ENCODE measurements around the gene FBXL14.
"Not testable (repeated sequence)": the region's sequence is repeated elsewhere in the genome, so short reads cannot be mapped to it uniquely, and the experiment has no call there.

The FBXL14 gene

DNA sequence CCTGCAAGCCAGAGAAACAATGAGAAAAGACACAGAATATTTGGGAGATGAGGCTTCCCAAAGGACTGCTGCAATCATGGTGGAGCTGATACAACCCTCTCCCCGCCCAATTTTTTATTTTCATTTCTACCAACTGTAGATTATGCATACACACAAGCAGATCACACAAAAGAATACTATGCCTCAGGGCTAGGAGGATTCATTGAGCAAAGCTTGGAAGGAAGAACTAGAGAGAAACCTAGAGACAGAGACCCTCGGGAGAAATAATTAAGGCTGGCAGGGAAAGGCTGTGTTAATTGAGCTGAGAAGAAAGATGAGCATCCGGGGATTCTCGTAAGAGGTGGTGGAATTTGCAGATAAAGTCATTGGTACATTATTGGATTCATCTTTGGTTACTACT is 24.8 kb upstream of the FBXL14 start:
- no peak for DNase-seq

- no peak for DNase-seq
Observed at GRCh38 chr12:1618489-1618888, 24.1 kb upstream of the FBXL14 start.

GRCh38 chr12:1616233-1617066 is 22.1 kb upstream of the FBXL14 start:
- no peak for DNase-seq

- no peak for DNase-seq
Observed at GRCh38 chr12:1614360-1614759, 20.0 kb upstream of the FBXL14 start.

GRCh38 chr12:1613860-1614259 is 19.5 kb upstream of the FBXL14 start:
- DNase-seq, result no peak

DNA sequence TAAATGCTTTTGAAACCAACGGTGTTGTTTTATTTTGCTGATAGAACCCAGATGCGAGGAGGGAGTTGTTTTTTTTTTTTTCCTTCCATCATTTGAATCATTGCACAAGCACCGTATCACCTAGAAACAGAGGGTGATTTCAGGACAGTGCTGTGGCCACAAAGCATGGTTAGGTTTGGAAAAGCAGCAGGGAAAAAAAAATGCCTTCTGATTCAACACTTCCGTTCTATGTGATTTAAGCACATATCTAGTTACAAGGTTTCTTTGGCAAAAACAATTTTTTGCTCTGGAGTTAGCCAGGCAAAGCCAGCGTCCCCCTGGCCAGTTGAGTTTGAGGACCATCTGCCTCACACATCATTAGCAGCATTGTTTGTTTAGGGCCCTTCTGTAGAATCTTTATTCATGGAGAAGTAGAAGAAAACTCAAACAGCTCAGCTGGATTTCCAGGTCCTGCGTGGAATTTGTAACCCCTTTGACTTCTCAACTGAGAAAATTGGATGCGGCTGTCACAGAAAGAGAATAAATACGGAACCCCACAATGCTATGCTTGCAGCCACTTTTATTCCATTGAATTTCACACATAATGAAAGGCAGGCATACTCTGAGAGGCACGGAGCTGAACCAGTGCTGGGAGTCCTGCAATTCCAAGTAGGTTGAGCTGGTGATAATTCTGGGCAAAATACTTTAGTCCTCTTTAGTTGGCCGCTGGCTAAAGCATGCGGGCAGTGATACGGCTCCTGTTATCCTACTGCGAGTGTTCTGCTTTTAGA is 17.6 kb upstream of the FBXL14 start:
- DNase-seq, result no peak

GRCh38 chr12:1610072-1610643 is 15.8 kb upstream of the FBXL14 start:
- DNase-seq, result no peak

GRCh38 chr12:1608713-1609119 is 14.3 kb upstream of the FBXL14 start:
- no peak for DNase-seq

DNA sequence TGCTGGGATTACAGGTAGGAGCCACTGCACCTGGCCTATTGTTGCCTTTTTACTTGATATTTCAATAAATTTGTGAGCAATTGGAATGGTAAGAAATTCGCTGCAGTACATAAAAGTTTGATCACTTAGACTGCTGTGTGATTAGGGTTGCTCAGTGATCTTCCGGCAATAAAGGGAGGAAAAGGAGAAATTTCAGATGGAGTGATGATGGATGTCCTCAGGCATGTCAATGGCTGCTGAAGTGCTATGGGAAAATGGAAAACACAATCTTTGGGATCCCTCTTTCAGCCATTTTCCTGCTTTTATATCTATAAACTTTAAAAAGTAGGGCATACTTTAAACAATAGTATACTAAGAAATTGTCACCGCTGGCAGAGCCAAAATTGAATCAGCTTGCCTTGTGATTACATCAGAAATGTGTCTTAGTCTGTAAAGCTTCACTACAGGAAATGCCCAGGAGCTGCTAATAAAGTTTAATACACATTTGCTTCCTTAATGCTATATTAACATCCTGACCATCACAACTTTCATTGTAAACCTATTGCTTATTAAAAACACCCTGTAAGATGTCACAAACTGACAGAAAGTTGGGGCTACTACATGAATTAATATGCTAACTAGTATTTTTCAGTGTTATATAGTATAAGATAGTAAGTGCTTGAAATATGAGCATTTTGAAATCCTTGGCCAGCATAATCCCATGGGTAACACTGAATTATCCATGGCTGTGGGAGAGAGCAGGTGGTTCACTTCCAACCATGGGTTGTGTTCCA is 13.7 kb upstream of the FBXL14 start:
- no peak for DNase-seq

GRCh38 chr12:1606021-1606622 is 11.7 kb upstream of the FBXL14 start:
- DNase-seq, result no peak

DNA sequence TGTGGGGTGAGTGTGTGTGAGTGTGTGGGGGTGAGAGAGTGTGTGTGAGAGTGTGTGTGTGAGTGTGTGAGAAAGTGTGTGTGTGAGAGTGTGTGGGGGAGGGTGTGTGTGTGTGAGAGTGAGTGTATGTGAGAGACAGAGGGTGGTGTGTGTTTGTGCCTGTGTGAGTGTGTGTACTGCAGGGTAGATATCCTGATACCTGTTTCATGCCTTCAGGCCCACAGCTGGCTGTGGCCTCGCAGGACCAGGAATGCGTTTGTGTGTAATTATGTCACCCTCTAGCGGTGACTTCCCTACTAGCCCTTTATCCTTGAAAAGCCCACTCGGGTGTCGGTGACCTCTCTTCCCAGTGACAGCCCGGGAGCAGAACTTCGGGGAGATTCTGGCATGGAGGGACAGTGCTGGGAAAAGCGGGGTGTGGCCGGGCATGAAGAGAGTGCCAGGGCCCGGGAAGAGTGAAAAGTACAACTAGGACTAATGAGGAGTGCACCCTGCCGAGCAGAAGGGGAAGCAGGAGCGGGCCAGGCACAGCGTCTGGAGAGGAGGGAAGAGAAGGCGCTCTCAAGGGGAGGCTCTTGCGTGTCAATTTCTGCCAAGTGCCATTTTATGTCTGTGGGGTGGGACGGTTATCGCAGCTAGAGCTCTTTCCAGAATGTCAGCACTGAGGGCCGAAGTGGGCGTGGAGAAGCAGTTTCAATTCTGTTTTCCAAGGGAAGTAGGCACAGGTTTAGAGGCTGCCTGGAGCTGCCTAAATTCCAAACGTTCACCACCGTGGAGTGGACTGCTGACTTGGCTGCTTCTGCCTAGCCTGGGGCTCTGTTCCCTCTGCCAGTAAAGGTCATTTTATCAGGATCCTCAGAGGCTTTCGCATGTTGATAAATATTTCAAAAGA is 11.0 kb upstream of the FBXL14 start:
- DNase-seq, result peak; percentile 50

DNA sequence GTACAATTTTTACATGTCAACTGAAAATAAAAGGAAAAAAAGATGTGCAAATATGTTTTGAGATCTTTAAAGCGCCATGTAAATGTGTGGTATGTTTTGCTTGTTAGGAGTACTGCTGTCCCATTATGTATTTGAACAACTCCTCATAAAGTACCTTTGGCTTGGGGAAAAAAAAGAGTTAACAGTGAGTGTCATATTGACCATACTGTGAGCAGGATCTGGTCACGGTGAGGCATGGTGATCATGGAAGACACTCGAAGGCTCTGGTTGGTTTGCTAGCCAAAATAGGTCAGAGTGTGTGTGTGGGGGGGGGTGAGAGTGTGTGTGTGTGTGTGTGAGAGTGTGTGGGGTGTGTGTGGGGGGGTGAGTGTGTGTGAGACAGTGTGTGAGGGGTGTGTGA is 10.1 kb upstream of the FBXL14 start:
- no peak for DNase-seq

GRCh38 chr12:1603269-1603993 is 9.1 kb upstream of the FBXL14 start:
- DNase-seq, result no peak

DNA sequence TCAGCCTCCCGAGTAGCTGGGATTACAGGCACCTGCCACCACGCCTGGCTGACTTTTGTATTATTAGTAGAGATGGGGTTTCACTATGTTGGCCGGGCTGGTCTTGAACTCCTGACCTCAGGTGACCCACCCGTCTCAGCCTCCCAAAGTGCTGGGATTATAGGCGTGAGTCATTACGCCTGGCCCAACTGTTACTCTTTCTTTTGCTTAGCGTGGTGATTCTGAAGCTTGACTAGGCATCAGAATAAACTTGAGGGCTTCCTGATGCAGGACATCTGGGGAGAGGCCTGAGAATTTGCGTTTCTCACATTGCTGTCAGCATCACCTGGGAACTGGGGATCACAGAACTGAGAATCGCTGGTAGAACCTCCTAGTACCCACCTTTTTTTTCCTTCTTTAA is 8.3 kb upstream of the FBXL14 start:
- DNase-seq, result not testable (repeated sequence)

- DNase-seq, result no peak
Observed at GRCh38 chr12:1598757-1599156, 4.4 kb upstream of the FBXL14 start.

DNA sequence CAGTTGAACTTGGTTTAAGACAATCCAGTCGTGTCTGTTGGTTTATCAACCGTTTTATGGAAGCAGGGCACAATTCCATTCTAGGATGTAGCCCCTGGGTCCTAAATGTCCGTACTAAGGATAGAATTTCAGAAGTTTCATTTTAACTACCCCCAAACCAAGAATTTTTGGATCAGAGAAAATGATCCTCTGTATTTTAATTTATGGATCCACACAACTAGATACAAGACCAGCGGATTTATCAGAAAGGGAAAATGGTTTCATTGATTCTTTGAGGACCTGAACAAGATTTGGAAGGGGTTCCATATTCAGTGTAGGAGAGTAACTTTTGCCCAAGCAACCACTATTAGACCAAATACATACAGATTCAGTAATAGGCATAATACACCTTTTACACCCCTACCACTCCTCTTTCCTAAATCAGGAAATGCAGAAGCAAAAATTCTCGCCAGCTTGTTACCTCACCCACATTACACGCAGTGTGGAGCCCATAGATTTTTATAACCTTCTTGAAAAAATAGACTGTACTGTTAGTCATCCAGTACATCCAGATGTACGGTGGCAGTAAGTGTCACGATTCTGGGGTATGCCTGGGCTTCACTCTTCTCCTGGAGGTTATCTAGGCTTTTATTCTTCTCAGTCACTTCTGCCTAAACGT is 1.4 kb upstream of the FBXL14 start:
- no peak for DNase-seq

DNA sequence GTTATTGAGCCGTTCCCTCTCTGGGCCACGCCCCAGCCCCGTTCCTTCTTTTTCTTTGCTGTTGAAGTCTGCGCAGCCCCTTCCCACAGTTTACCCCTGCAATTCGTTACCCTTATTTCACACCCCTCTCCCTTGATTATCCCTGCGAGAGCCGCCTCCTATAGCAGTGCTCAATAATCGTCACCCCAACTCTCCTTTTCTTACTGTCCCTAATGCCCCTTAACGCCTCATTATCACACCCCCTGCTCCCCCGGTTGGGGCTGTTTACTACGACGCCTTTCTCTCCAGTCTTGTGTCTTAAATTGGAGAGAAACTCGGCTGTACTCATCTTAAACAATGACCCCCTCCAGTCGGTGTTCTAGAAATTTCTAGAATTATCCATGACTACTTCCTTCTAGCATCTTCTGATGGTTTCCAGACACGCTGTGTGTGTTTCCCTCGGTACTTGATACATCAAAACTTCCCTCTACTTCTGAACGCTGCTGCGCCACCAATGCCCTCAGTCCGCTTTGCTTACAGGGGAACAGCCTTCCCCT is 713 bp upstream of the FBXL14 start:
- no peak for DNase-seq

- no peak for DNase-seq
Observed at GRCh38 chr12:1594006-1594260, 448 bp downstream of the FBXL14 start.

DNA sequence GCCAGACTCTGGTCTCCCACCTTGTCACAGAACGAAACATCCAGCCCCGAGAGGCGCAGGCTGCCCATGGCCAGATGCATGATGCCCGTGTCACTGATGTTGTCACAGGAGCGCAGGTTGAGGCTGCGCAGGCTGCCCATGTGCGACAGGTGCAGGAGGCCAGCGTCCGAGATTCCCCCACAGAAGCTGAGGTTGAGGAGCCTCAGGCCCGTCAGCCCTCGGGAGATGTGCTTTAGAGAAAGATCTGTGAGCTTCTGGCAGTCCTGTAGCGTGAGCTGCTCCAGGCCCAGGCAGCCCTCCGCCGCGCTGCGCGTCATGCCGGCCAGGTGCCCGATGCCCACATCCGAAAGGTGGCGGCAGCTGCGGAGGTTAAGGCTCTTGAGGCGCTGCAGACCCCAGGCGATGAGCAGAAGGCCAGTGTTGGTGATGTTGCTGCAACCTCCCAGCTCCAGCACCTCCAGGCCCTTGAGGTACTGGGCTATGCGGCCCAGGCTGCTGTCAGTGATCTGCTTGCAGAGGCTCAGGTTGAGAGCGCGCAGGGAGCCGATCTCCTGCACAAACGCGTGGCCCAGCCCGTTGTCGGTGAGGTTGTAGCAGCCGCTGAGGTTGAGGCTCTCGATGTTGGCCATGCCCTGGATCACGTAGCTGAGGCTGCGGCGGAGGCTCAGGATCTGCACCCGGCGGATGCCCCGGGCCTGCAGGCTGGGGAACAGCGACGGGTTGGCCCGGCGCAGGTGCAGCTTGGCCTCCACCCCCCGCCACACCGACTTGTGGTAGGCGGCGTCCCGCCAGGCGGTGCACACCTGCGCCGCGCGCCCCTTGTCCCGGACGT is 991 bp downstream of the FBXL14 start:
- no peak for DNase-seq

All from KG1 (cell line).